H1 (cell line): ENCODE data around the gene OTX2. TPM values are rescaled to one million over a fixed set of nuclear protein-coding genes. Genes with fewer than 3 reads are reported as not detected.
A peak's percentile ranks its signal among the peaks of the same experiment; 100 is the strongest.

Source experiments
- CTCF ChIA-PET: fragments of 300-600 bp; sonication (Branson Sonifier 250); formaldehyde crosslinking; loops from one replicate; lab custom pipeline; 2021; ENCODE audit not compliant: partially characterized antibody; lab: Charles Lee
- POLR2A ChIA-PET: fragments of 300-600 bp; sonication (Branson Sonifier 250); formaldehyde crosslinking; loops from one replicate; lab custom pipeline; 2021; ENCODE audit warnings: inconsistent platforms; ENCODE audit not compliant: partially characterized antibody; lab: Charles Lee
- DNase-seq, 2 experiments: peaks; one replicate each; pipeline versions ENCODE4 v3.0.0 to v3.0.0-alpha.2; 2010 to 2022; ENCODE audit warnings: low spot score in 2 of 2, low read depth in 1 of 2, mixed read lengths in 1 of 2
- FAIRE-seq: peaks from 2 replicates; lab custom pipeline; 2011; peaks lifted over from hg19 to GRCh38; lab: Jason Lieb, UNC
- H2AFZ ChIP-seq: 2 replicates; pipeline ENCODE4 v1.8.1; 2012; ENCODE audit warnings: low read length, inconsistent platforms
- H2AK5ac ChIP-seq: 2 replicates; pipeline ENCODE4 v1.6.1; 2013; ENCODE audit warnings: low read depth, low read length
- H2BK120ac ChIP-seq: replicated peaks from 2 replicates; pipeline ENCODE3; 2013; ENCODE audit warnings: low read depth, low read length, inconsistent platforms
- H2BK12ac ChIP-seq: 2 replicates; pipeline ENCODE4 v1.6.1; 2013; ENCODE audit warnings: low read depth, low read length
- H2BK15ac ChIP-seq: 2 replicates; pipeline ENCODE4 v1.6.1; 2013; ENCODE audit warnings: low read length
- H2BK20ac ChIP-seq: 2 replicates; pipeline ENCODE4 v1.6.1; 2013; ENCODE audit warnings: low read length
- H2BK5ac ChIP-seq: 2 replicates; pipeline ENCODE4 v1.6.1; 2013; ENCODE audit warnings: low read depth, low read length
- H3K14ac ChIP-seq: 2 replicates; pipeline ENCODE4 v1.6.1; 2013; ENCODE audit warnings: inconsistent platforms; ENCODE audit not compliant: insufficient read length
- H3K18ac ChIP-seq: 2 replicates; pipeline ENCODE4 v1.6.1; 2013; ENCODE audit warnings: low read length; ENCODE audit errors: extremely low read depth
- H3K23ac ChIP-seq: 2 replicates; pipeline ENCODE4 v1.6.1; 2013; ENCODE audit warnings: inconsistent platforms; ENCODE audit not compliant: insufficient read length
- H3K23me2 ChIP-seq: 2 replicates; pipeline ENCODE4 v1.6.1; 2013; ENCODE audit warnings: low read depth, low read length
- H3K27ac ChIP-seq: 2 replicates; pipeline ENCODE4 v1.6.1; 2011; ENCODE audit warnings: low read depth, low read length, inconsistent platforms
- H3K27me3 ChIP-seq, 4 experiments: replicated peaks in 1 of 4; 1 replicate in 1 of 4; 2 replicates in 3 of 4; pipeline versions ENCODE4 v1.6.1 to v1.8.1; 2011 to 2013; ENCODE audit warnings: low read length in 3 of 4, mild to moderate bottlenecking in 3 of 4, inconsistent platforms in 2 of 4, mixed read lengths in 2 of 4, moderate library complexity in 1 of 4; ENCODE audit not compliant: control insufficient read depth in 3 of 4, insufficient read depth in 3 of 4; ENCODE audit errors: extremely low read depth in 1 of 4
- H3K36me3 ChIP-seq, 4 experiments: 2 replicates each; pipeline versions ENCODE4 v1.6.1 to v1.8.1; 2011 to 2013; ENCODE audit warnings: mild to moderate bottlenecking in 4 of 4, low read length in 3 of 4, moderate library complexity in 2 of 4, control low read depth in 1 of 4, inconsistent platforms in 1 of 4; ENCODE audit not compliant: insufficient read depth in 4 of 4, control insufficient read depth in 2 of 4
- H3K4ac ChIP-seq: replicated peaks from 2 replicates; pipeline ENCODE3; 2013; ENCODE audit warnings: low read length, low read depth, mixed read lengths, inconsistent platforms; ENCODE audit not compliant: insufficient read length
- H3K4me1 ChIP-seq, 4 experiments: replicated peaks in 1 of 4; 1 replicate in 1 of 4; 2 replicates in 3 of 4; pipeline versions ENCODE4 v1.6.1 to v1.8.1; 2011 to 2013; ENCODE audit warnings: low read length in 3 of 4, inconsistent platforms in 2 of 4, mixed read lengths in 1 of 4; ENCODE audit not compliant: insufficient read depth in 4 of 4, control insufficient read depth in 3 of 4
- H3K4me2 ChIP-seq, 2 experiments: 2 replicates each; pipeline versions ENCODE4 v1.6.1 to v1.8.1; 2011 to 2013; ENCODE audit warnings: low read depth in 2 of 2, low read length in 2 of 2, control low read depth in 1 of 2, inconsistent platforms in 1 of 2, mild to moderate bottlenecking in 1 of 2; ENCODE audit not compliant: insufficient read depth in 1 of 2
- H3K4me3 ChIP-seq, 4 experiments: fragments of 200-600, 300-600 bp in 1 of 4; sonication (generic), shearing (Covaris generic), sonication (Bioruptor Twin) in 1 of 4; 2 replicates each; pipeline versions ENCODE4 v1.5.1 to v1.8.1; 2011 to 2016; ENCODE audit warnings: low read length in 4 of 4, low read depth in 3 of 4, control low read depth in 2 of 4, inconsistent platforms in 2 of 4, mild to moderate bottlenecking in 2 of 4, mixed read lengths in 1 of 4, moderate library complexity in 1 of 4; ENCODE audit not compliant: insufficient read depth in 2 of 4; ENCODE audit errors: extremely low read depth in 1 of 4
- H3K56ac ChIP-seq: replicated peaks from 2 replicates; pipeline ENCODE3; 2013; ENCODE audit warnings: low read depth, mild to moderate bottlenecking, mixed read lengths, low read length, inconsistent platforms; ENCODE audit not compliant: insufficient read length
- H3K79me1 ChIP-seq: 2 replicates; pipeline ENCODE4 v1.6.1; 2013; ENCODE audit warnings: low read depth, low read length, control low read depth
- H3K79me2 ChIP-seq, 2 experiments: 2 replicates each; pipeline versions ENCODE4 v1.6.1 to v1.8.1; 2012 to 2013; ENCODE audit warnings: low read length in 2 of 2, mild to moderate bottlenecking in 2 of 2, inconsistent platforms in 1 of 2; ENCODE audit not compliant: insufficient read depth in 2 of 2, control insufficient read depth in 1 of 2
- H3K9ac ChIP-seq, 4 experiments: replicated peaks in 1 of 4; 1 replicate in 1 of 4; 2 replicates in 3 of 4; pipeline versions ENCODE4 v1.6.1 to v1.8.1; 2011 to 2013; ENCODE audit warnings: low read depth in 3 of 4, low read length in 3 of 4, control low read depth in 2 of 4, mild to moderate bottlenecking in 2 of 4, moderate library complexity in 2 of 4, inconsistent platforms in 1 of 4; ENCODE audit errors: extremely low read depth in 1 of 4
- H3K9me3 ChIP-seq, 2 experiments: 2 replicates each; pipeline versions ENCODE4 v1.6.1 to v1.8.1; 2012 to 2013; ENCODE audit warnings: mild to moderate bottlenecking in 2 of 2, moderate library complexity in 2 of 2, control low read depth in 1 of 2, inconsistent platforms in 1 of 2, low read depth in 1 of 2, low read length in 1 of 2, mixed read lengths in 1 of 2; ENCODE audit not compliant: insufficient read depth in 2 of 2
- H4K20me1 ChIP-seq, 2 experiments: replicated peaks in 1 of 2; 2 replicates each; pipeline versions ENCODE3 to v1.8.1; 2011 to 2013; ENCODE audit warnings: inconsistent platforms in 2 of 2, low read length in 2 of 2, mild to moderate bottlenecking in 1 of 2; ENCODE audit not compliant: insufficient read depth in 2 of 2, control insufficient read depth in 1 of 2
- H4K5ac ChIP-seq: 2 replicates; pipeline ENCODE4 v1.6.1; 2013; ENCODE audit warnings: low read length, low read depth, mixed read lengths, inconsistent platforms; ENCODE audit not compliant: insufficient read length
- H4K8ac ChIP-seq: 2 replicates; pipeline ENCODE4 v1.8.0; 2013; ENCODE audit warnings: mild to moderate bottlenecking, moderate library complexity, low read length, inconsistent platforms; ENCODE audit not compliant: insufficient read depth; ENCODE audit errors: extremely low read depth
- H4K91ac ChIP-seq: replicated peaks from 2 replicates; pipeline ENCODE3; 2013; ENCODE audit warnings: low read length, mixed read lengths, inconsistent platforms; ENCODE audit not compliant: insufficient read length
- CHD1 ChIP-seq: IDR thresholded peaks from 2 replicates; pipeline ENCODE4 v1.6.1; 2012; ENCODE audit warnings: low read depth, low read length, improper control_type of control experiment
- CTBP2 ChIP-seq: IDR thresholded peaks from 2 replicates; pipeline ENCODE4 v1.7.0; 2011; ENCODE audit warnings: borderline replicate concordance, mild to moderate bottlenecking, moderate library complexity, mixed read lengths, low read length; ENCODE audit not compliant: insufficient read depth, insufficient read length
- FOSL1 ChIP-seq: IDR thresholded peaks from 2 replicates; pipeline ENCODE4 v1.6.1; 2011; ENCODE audit warnings: mild to moderate bottlenecking, low read depth, low read length, moderate library complexity; ENCODE audit not compliant: insufficient read depth
- MAX ChIP-seq: IDR thresholded peaks from 2 replicates; pipeline ENCODE4 v1.6.1; 2012; ENCODE audit warnings: inconsistent platforms
- NRF1 ChIP-seq: IDR thresholded peaks from 2 replicates; pipeline ENCODE4 v1.6.1; 2011; ENCODE audit warnings: mild to moderate bottlenecking, low read depth, low read length, improper control_type of control experiment
- POLR2A ChIP-seq, 2 experiments: IDR thresholded peaks; 1 replicate in 1 of 2; 2 replicates in 1 of 2; pipeline ENCODE4 v1.6.1; 2011; ENCODE audit warnings: low read depth in 2 of 2, low read length in 2 of 2, mild to moderate bottlenecking in 2 of 2; ENCODE audit errors: control extremely low read depth in 1 of 2
- RAD21 ChIP-seq, 2 experiments: IDR thresholded peaks in 1 of 2; conservative IDR thresholded peaks in 1 of 2; 2 replicates each; pipeline ENCODE4 v1.6.1; 2011; ENCODE audit warnings: low read depth in 2 of 2, low read length in 2 of 2, improper control_type of control experiment in 1 of 2, inconsistent platforms in 1 of 2, mild to moderate bottlenecking in 1 of 2, moderate library complexity in 1 of 2
- SIRT6 ChIP-seq: IDR thresholded peaks from one replicate; pipeline ENCODE4 v1.7.1; 2012; ENCODE audit warnings: low read length, inconsistent platforms
- USF2 ChIP-seq: IDR thresholded peaks from 2 replicates; pipeline ENCODE4 v1.6.1; 2011; ENCODE audit warnings: low read length, improper control_type of control experiment
- WGBS, 2 experiments: shearing (Covaris generic) in 1 of 2; methylation state at CpG; one replicate each; pipeline versions ENCODE4 v1.1.6 to v1.1.7; 2013 to 2015; ENCODE audit warnings: low lambda C conversion rate in 2 of 2, mixed read lengths in 2 of 2, inconsistent platforms in 1 of 2, low coverage in 1 of 2, missing lambda C conversion rate in 1 of 2; ENCODE audit not compliant: insufficient replicate concordance in 2 of 2, insufficient coverage in 1 of 2, insufficient read length in 1 of 2; ENCODE audit errors: extremely low coverage in 1 of 2, missing lambda C conversion rate in 1 of 2; 5-methylcytosine and 5-hydroxymethylcytosine counted together
- polyA plus RNA-seq, 7 experiments: library from polyadenylated mRNA; depleted of rRNA in 3 of 7; stranded (reverse) in 5 of 7; unstranded in 2 of 7; fragments of >200 nt in 5 of 7; fragments of 200-250 nt in 2 of 7; gene quantifications; 1 replicate in 5 of 7; 2 replicates in 1 of 7; 4 replicates in 1 of 7; pipeline versions ENCODE4 v1.2.1 to v1.2.3, GENCODE V29; 2011 to 2013; ENCODE audit warnings: missing spikeins in 2 of 7, mixed read lengths in 2 of 7
- total RNA-seq: library from RNA; stranded (reverse); fragmentation: NEBNext Ultra II Directional; extraction: Animal tissue kit (Norgen Biotek cat#: 25700); gene quantifications from 2 replicates; pipeline ENCODE4 v1.2.1, GENCODE V29; 2021

Gene OTX2
- total and polyA plus RNA-seq, 2 of the 8 experiments (the other 6 are each of a cell fraction or from before 2014, with no cell fraction given) = 33.9 to 155 TPM

GRCh38 chr14:56858422-56858821, 48.1 kb upstream of the OTX2 start:
- H4K5ac ChIP-seq = no peak overlapping the region
- no peak overlapping the region for H3K18ac ChIP-seq
- H3K79me2 ChIP-seq = no peaks in the 10 kb centered on the region
- H2AFZ ChIP-seq = no peak overlapping the region
- ChIA-PET CTCF (interaction anchor here (0.7 to 2.6 kb wide), 9 partner anchors 9 to 1079 kb away, joined by 3 to 13 read pairs (median 4); no protein-coding TSS in a partner anchor), POLR2A (interaction anchor here (0.5 to 1.2 kb wide), 4 partner anchors 13 to 153 kb away, joined by 3 to 4 read pairs (median 3); no protein-coding TSS in a partner anchor)
- no peaks in the 10 kb centered on the region for H4K20me1 ChIP-seq
- H3K79me1 ChIP-seq = no peaks in the 10 kb centered on the region
- no peak overlapping the region for H3K27ac ChIP-seq
- H2BK120ac ChIP-seq = no peak overlapping the region
- no peaks in the 10 kb centered on the region for H3K36me3 ChIP-seq
- no peak overlapping the region for H2AK5ac ChIP-seq
- no peaks in the 10 kb centered on the region for H3K23me2 ChIP-seq
- H4K8ac ChIP-seq = no peak overlapping the region
- peaks cover 0 to 24% (median 22%) of the 10 kb centered on the region in 4 experiments; a peak in 5 of 7 replicates for H3K4me1 ChIP-seq
- H3K4ac ChIP-seq = no peak overlapping the region
- H3K4me3 ChIP-seq = no peak overlapping the region
- H2BK5ac ChIP-seq = no peak overlapping the region
- 84% methylated on average over 8 of the region's 8 CpGs; no CpG with 5 or more reads in 1 of the 2 experiments for whole genome bisulfite sequencing, 2 experiments
- H3K14ac ChIP-seq = no peak overlapping the region
- H3K9me3 ChIP-seq = no peaks in the 10 kb centered on the region
- no peak overlapping the region for H3K9ac ChIP-seq
- H2BK12ac ChIP-seq = no peak overlapping the region
- no peak overlapping the region for H4K91ac ChIP-seq
- 0 out of 4 replicates have a peak overlapping the region, but pooled peaks of 1 of the 2 experiments have one; percentile 6 for H3K4me2 ChIP-seq
- no peak overlapping the region for H2BK20ac ChIP-seq
- no peak overlapping the region for H3K23ac ChIP-seq
- FAIRE-seq (no peak), DNase-seq (no peak)
- H3K27me3 ChIP-seq = no peaks in the 10 kb centered on the region
- TF ChIP-seq USF2 (no peak), POLR2A (IDR thresholded peaks at IDR 0.05; ENCODE audit: control extremely low read depth in 1 of 2, low read depth in 2 of 2, low read length in 2 of 2) (no peak), RAD21 (IDR thresholded peaks at IDR 0.05 in 1 of 2, conservative IDR thresholded peaks at IDR 0.05 in 1 of 2; ENCODE audit: low read depth in 2 of 2, low read length in 2 of 2) (no peak), NRF1 (no peak), CHD1 (no peak), SIRT6 (no peak), CTBP2 (no peak), MAX (no peak), FOSL1 (no peak)
- no peak overlapping the region for H3K56ac ChIP-seq
- no peak overlapping the region for H2BK15ac ChIP-seq
